Ectodermal cell (in vitro differentiated cells): ENCODE data around the gene ERVMER34-1.

Source experiments
- H3K27ac ChIP-seq: 2 replicates; pipeline ENCODE4 v1.7.0; 2013; ENCODE audit warnings: mild to moderate bottlenecking, low read depth, low read length; ENCODE audit not compliant: insufficient read depth, poor library complexity, severe bottlenecking
- H3K27me3 ChIP-seq: 2 replicates; pipeline ENCODE4 v1.7.0; 2013; ENCODE audit warnings: mild to moderate bottlenecking, low read length; ENCODE audit not compliant: insufficient read depth, control insufficient read depth, poor library complexity, severe bottlenecking
- H3K36me3 ChIP-seq: one replicate; pipeline ENCODE4 v1.7.0; 2013; ENCODE audit warnings: low read length; ENCODE audit not compliant: control insufficient read depth, insufficient read depth
- H3K4me1 ChIP-seq: one replicate; pipeline ENCODE4 v1.7.0; 2013; ENCODE audit warnings: low read length; ENCODE audit not compliant: control insufficient read depth, insufficient read depth
- H3K4me3 ChIP-seq: 2 replicates; pipeline ENCODE4 v1.7.0; 2013; ENCODE audit warnings: low read depth, low read length, control low read depth; ENCODE audit not compliant: insufficient read depth
- H3K9me3 ChIP-seq: 2 replicates; pipeline ENCODE4 v1.7.0; 2013; ENCODE audit warnings: mild to moderate bottlenecking, low read length, moderate library complexity; ENCODE audit not compliant: control insufficient read depth
- WGBS, 2 experiments: methylation state at CpG; one replicate each; pipeline ENCODE4 v1.1.7; 2013; ENCODE audit warnings: missing lambda C conversion rate in 2 of 2; 5-methylcytosine and 5-hydroxymethylcytosine counted together

ERVMER34-1 gene

DNA sequence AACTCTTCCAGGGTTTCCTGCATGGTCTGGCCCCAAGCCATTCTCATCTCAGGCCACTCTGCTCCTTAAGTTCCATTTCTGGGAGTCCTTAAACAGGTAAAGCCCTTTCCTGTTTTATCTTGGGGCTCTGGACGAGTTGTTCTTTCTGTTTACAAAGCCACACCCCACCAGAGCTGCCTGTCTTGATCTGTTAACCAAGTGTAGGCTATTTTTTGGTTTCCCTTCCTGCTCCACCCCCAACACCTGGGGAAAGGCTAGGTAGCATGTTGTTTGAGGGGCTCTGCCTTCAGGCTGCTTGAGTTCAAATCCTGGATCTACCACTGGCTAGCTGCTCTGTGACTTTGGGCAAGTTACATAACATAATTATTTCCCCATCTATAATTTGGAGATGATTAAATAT lies 40.0 kb downstream of the ERVMER34-1 start:
- 90 to 94% methylated on average over 1 of the region's 1 CpG for WGBS, 2 experiments
- H3K36me3 ChIP-seq: peaks cover 20% of the 10 kb centered on the region
- H3K4me1 ChIP-seq: peaks cover 17% of the 10 kb centered on the region
- H3K27me3 ChIP-seq: no peaks in the 10 kb centered on the region
- H3K9me3 ChIP-seq: no peaks in the 10 kb centered on the region
- no peak overlapping the region for H3K27ac ChIP-seq
- H3K4me3 ChIP-seq: no peak overlapping the region

DNA sequence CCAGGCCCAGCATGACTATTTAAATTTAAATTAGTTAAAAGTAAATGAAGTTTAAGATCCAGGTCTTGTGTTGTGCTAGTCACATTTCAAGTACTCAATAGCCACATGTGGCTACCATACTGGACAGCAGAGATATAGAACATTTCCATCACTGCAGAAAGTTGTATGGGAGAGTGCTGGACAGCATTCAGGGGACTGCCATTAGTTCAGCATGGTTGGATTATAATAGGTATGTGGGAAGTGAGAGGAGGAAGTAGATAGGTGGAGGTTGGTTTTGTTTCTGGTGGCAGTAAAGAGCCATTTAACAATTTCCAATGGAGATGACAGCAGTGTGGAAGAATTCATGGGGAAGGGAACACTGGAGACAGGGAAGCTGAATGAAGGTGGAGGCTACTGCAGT lies 42.1 kb downstream of the ERVMER34-1 start:
- no peak overlapping the region for H3K4me3 ChIP-seq
- H3K36me3 ChIP-seq: peaks cover 4% of the 10 kb centered on the region
- no peaks in the 10 kb centered on the region for H3K9me3 ChIP-seq
- H3K4me1 ChIP-seq: peaks cover 4% of the 10 kb centered on the region
- no peak overlapping the region for H3K27ac ChIP-seq
- no peaks in the 10 kb centered on the region for H3K27me3 ChIP-seq

DNA sequence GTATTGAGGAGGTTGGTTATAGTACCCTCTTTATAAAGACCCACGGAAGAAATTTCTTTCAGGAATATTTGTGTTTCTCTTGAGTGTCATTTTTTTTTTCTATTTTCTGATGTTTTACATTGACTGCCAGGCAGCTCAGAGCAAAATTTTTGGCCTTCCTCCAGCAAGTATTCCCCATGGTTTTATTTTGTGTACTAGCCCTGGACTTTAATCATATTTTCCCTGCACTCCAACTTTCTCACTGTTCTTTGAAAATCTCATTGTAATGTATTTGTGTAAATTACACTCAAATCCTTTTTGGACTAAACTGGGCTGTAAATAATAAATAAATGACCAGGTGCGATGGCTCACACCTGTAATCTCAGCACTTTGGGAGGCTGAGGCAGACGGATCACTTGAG lies 46.6 kb downstream of the ERVMER34-1 start:
- WGBS, 2 experiments: 91 to 95% methylated on average over 3 of the region's 3 CpGs
- Histone ChIP-seq H3K36me3 (no peaks in the 10 kb centered on the region), H3K4me1 (no peaks in the 10 kb centered on the region)

DNA sequence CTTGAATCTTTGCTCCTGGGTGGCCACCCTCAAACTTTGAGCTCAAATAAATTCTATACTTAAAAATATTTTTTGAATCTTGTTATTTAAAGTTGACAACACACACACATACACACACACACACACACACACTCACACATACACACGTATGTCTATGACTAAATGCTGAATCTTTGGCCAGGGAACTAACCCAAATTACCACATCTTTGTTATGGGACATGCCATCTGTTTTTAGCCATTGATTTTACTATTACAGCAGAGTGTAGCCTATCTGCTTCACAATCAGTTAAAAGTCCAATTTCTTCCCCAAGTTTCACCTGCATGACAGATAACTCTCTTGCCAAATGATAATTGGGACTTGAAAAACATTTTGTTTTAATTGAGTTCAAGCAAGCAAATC lies 47.1 kb downstream of the ERVMER34-1 start:
- H3K9me3 ChIP-seq: no peaks in the 10 kb centered on the region
- WGBS, 2 experiments: 84 to 88% methylated on average over 1 of the region's 1 CpG
- H3K36me3 ChIP-seq: no peaks in the 10 kb centered on the region
- H3K4me3 ChIP-seq: no peak overlapping the region
- no peaks in the 10 kb centered on the region for H3K27me3 ChIP-seq
- H3K4me1 ChIP-seq: no peaks in the 10 kb centered on the region
- H3K27ac ChIP-seq: no peak overlapping the region

More for the DNA sequence above, 46.6 kb downstream of the ERVMER34-1 start:
- Histone ChIP-seq H3K9me3 (no peaks in the 10 kb centered on the region), H3K27me3 (no peaks in the 10 kb centered on the region), H3K27ac (no peak overlapping the region), H3K4me3 (no peak overlapping the region)

DNA sequence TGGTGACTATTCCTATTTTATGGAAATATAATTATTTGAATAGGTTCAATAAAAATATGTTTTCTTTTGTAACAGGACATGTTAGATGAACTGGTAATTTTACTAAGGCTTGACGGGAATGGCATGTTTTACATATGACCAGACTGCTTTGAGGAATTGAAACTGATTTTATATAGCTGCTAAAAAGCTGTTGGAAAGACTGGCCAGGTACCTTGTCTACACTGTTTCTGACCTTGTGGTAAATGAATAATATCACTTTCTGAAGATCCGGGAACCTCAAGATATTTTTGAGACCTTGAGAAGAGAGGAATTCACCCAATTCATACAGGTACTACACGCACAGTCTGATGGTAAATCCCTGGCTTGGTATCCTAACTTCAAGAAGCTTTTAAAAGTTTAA lies 50.0 kb downstream of the ERVMER34-1 start:
- no peaks in the 10 kb centered on the region for H3K27me3 ChIP-seq
- H3K4me3 ChIP-seq: no peak overlapping the region
- WGBS, 2 experiments: 93% methylated on average over 3 of the region's 3 CpGs

DNA sequence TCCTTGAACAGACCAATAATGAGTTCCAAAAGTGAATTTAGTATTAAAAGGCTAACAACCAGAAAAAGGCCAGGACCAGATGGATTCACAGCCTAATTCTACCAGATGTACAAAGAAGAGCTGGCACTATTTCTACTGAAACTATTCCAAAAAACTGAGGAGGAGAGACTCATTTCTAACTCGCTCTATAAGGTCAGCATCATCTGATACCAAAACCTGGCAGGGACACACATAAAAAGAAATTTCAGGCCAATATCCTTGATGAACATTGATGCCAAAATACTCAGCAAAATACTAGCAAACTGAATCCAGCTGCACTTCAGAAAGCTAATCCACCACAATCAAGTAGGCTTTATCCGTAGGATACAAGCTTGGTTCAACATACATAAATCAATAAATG lies 56.3 kb downstream of the ERVMER34-1 start:
- H3K9me3 ChIP-seq: no peaks in the 10 kb centered on the region

More for the DNA sequence above, 50.0 kb downstream of the ERVMER34-1 start:
- Histone ChIP-seq H3K9me3 (no peaks in the 10 kb centered on the region), H3K36me3 (no peaks in the 10 kb centered on the region), H3K27ac (no peak overlapping the region), H3K4me1 (no peaks in the 10 kb centered on the region)

DNA sequence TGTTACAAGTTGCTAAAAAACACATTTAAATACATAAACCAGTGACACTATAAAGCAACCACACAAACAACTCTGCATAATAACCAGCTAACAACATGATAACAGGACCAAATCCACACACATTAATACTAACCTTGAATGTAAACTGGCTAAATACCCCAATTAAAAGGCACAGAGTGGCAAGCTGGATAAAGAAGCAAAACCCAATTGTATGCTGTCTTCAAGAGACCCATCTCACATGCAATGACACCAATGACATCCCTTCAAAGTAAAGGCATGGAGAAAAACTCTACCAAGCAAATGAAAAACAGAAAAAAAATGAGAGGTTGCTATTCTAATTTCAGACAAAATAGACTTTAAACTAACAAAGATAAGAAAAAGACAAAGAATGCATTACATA lies 57.7 kb downstream of the ERVMER34-1 start:
- Histone ChIP-seq H3K4me3 (no peak overlapping the region), H3K4me1 (no peaks in the 10 kb centered on the region)

More for the DNA sequence above, 56.3 kb downstream of the ERVMER34-1 start:
- H3K4me1 ChIP-seq: no peaks in the 10 kb centered on the region
- no peaks in the 10 kb centered on the region for H3K36me3 ChIP-seq
- H3K4me3 ChIP-seq: no peak overlapping the region
- no peaks in the 10 kb centered on the region for H3K27me3 ChIP-seq
- 80 to 97% methylated on average over 2 of the region's 2 CpGs for WGBS, 2 experiments
- no peak overlapping the region for H3K27ac ChIP-seq

More for the DNA sequence above, 57.7 kb downstream of the ERVMER34-1 start:
- no peak overlapping the region for H3K27ac ChIP-seq
- no peaks in the 10 kb centered on the region for H3K9me3 ChIP-seq
- H3K27me3 ChIP-seq: no peaks in the 10 kb centered on the region
- H3K36me3 ChIP-seq: no peaks in the 10 kb centered on the region
